MV-4-11 (cell line): ENCODE data around the gene CD74.

ENCODE experiments used
- DNase-seq: peaks from one replicate; lab custom pipeline; 2025; lab: John Stamatoyannopoulos, UW

The CD74 gene

DNA sequence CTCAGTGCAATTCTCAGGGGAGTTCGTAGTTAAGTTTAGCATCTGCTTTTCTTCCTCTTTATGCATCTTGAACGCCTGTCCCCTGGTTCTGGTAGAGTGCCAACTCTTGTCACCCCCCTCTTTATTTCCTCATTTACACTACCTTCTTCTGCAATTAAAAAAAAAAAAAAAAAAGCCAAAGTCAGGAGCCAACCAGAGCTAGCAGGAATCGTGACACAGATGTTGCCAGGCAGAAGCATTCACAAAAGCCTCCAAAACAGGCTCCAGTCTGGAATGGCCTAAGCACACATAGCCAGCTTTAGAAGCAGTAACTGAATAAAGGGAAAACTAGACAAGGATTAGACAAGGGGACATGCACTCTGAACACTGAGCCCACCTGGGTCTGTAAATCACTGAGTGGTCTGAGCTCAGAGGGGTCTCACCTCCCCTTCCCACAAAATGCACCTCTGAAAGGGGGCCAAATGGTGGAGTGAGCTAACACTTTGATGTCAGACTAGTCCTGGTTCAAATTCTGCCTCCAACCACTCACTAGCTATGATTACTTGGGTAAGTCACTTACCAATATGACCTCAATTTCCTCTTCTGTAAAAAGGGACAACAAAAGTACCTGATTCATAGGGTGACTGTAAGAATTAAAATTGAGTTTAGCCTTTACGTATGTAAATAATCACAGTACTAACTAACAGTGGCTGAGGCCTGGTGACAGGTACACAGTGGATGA, 2.0 kb downstream of the CD74 start:
- peak; percentile 98 for DNase-seq

DNA sequence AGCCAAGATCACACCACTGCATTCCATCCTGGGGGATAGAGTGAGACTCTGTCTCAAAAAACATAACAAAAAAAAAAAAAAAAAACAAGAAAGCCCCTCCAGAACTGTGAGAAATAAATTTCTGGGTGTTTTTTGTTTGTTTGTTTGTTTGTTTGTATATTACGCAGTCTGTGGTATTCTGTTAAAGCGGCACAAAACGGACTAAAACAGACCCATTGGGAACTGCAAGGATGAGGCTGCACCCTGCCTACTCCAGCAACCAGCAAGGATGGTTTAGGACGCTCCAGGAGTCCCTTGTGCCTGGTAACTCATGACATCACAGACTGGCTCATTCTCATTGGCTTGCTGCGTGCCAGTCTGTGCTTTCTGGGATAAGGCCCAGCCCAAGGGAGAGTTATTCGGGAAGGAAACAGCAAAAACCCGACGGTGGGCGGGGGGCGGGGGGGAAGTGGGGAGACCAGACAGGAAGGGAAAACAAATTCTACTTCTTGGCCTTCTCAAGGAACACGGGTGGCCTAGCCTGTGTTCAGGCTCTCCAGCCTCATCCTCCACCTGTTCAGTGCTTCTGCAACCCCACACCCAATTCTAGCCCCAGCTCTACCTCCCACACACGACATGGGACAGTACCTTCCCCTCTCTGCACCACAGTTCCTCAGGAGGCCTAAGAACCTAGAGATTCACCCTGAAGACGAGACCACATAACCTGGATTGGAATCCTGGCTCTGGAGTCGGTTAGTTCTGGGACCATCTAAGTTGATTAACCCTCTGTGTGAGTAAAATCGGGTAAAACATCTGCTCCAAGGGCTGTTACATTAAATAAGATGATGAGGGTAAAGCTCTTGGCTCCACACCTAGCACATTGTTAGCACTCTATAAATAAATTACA, 2.8 kb downstream of the CD74 start:
- DNase-seq: peak; percentile 62

DNA sequence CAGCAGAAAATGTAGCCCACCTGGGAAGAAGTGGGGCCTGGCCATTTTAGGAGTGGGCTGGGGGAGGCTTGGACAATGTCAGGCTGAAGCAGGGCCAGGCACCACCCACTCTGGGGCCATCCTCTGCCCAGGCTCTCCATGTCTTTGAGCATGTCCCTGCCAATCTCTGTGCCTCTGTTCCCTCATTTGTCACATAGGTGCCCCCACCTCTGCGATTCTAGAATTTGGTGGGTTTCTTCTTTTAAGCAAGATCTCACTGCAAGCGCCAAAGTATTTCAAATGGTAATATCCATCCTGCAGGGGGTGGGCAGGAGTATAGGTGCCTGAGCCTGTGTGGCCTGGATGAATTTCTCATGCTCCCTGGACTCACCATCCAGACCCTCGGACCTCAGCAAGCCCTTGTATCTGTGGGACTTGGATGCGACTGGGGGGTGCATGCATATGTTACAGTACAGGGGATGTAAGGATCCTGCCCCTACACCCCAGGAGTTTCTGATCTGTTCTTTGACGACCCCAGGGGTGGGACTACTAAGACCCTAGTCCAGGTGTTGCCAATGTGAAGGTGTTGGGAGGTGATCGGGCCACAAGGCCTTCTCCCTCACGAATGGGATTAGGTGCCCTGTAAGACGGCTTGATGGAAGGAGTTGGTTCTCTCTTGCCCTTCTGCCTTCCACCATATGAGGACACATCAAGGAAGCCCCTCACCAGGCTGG, 4.3 kb downstream of the CD74 start:
- DNase-seq: no peak

DNA sequence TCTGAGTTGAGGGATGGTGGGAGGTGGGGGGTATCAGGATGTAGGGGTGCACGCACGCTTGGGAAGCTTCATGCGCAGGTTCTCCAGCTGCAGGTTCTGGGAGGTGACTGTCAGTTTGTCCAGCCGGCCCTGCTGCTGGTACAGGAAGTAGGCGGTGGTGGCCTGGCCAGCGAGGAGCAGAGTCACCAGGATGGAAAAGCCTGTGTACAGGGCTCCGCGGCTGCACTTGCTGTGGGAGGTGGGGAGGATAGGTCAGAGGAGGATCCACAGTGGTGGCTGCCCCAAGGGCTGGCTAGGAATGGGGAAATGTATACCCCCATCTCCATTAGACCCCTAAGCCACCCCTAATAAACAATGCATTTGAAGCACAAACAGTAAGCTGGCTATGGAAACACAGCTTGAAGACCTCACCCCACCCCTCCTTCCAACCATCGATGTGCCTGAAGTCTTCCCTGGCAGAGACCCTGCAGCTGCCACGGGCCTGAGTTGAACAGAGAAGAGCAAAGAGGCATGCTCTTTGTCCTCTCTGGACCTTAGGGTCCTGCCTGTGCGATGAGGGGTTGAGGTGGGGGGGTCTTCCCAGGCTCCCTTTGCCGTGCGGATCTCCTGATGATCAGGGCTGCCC, 5.5 kb downstream of the CD74 start:
- DNase-seq: no peak

DNA sequence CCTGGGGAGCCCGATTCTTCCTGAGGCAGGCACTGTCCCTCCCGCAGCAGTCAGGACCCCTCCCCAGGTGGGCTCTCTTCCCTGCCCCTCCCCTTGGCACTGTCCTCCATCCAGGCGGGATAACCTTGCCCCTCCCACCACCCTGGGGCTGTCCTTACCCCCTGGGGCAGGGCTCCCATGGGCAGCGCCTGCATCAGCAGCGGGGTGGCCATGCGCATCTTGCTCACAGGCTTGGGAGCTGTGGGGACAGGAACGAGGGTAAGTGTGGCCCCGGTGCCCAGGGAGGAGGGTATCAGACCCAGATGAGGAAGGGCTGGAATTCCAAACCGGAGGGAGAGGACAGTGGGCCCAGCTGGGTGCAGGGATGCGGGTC, 6.0 kb downstream of the CD74 start:
- no peak for DNase-seq

DNA sequence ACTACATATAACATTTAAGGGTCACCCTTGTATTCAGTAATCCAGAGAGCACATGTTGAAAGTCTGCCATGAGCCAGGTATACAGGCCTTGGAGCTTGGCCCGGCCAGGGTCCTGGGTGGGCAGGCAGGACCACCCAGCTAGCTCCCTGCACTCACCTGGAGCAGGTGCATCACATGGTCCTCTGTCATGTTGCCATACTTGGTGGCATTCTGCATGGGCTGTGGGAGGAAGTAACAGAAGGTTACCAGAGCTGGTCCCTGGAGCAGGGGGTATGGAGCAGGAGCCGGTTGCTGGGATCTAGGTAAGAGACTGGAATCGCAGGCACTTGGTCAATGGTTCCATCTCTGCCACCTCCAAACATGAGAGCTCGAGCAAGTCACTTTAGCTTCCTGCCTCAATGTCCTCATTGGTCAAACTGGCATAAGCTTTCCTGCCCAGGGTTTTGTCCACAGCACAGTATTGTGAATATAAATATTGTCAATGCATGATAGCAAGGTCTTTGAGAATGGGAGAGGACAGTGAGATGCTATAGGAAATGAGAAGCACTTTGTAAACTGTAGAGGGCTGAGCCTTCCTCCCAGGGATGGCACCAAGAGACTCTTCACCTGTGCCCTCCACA, 6.5 kb downstream of the CD74 start:
- no peak for DNase-seq

DNA sequence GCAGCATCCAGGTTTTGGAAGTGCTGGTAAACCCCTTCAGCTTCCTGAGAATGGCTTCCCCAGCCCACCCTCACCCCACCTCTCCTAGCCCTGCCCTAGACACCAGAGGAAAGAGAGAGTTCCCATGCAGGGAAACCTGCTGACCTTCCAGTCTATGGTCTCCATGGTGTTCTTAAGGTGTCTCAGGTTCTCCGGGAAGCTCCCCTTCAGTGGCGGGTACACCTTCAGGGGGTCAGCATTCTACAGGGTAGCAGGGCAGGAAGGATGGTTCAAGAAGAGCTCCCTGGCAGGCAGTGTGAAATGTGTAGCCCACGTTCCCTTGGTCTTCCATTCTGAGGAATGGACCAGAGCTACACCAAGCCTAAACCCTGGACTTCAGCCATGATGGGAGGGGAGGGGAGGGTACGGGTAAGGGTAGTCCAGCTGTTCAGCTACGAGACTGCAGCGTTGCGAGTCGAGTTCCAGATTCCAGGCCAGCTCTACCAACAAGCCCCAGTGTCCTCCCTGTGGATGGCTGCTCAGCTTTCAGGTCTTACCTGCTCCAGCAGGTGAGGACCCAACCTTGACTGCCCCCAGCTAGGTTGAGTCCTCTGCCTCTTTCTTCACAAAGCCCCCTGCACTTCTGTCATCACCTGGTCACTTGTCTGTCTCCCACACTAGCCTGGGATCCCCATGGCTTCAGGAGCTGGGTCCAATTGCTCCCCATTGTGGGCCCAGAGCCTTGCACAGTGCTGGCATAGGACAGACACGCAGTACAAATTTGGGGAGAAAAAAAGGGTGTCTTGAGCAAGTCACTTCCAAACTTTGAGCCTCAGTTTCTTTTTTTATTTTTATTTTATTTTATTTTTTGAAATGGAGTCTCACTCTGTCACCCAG, 7.5 kb downstream of the CD74 start:
- no peak for DNase-seq

DNA sequence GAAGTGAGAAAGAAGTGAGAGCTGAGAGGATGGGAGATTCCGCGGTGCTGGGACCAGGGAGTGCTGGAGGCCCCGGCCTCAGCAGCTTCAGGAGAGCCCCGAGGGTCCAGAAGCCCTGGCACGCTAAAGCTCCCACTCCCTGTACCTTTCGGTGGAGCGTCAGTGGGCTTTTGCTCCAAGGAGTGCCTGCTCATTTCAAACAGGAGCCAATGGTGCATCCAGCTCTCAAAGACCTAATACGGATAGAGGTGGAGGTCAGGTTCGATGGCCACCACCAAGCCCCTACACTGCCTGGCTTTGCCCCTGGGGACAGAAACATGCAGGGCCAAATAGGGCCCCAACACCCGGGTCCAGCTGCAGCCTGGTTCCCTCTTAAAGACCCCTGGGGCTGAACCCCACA, 8.2 kb downstream of the CD74 start:
- DNase-seq: no peak

DNA sequence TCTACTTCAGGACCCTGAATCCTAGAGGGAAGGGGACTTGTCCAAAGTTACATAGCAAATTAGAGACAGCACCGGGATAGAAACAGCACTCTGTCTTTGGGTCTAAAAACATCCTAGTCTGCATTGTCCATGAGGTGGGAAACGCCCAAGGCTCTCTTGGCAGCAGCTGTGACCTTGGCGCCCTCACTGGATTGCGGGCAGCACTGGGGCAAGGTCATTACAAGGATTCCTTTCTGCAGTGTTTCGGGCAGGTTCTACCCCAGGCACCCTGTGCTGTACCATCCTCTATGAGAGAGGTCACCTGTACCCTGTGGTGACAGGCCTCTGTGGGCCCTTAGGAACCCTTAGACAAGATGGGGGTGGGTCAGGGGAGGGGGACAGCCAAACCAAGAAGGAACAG, 8.6 kb downstream of the CD74 start:
- no peak for DNase-seq

DNA sequence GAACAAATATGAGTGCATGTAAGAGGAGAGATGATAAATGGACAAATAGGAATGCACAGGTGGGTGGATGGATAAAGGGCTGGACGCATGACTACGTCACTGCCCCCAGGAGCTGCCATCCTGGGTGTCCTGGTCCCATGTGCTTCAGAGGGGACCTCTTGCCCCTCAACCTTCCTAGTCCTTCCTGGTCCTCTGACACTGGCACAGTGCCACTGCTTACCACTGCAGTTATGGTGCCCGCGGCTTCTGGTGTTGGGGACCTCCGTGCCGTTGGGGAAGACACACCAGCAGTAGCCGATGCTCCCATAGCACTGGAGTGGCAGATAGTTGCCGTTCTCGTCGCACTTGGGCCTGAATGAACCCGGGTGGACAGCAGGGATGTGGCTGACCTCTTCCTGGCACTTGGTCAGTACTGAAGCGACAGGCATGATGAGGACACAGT, 9.8 kb downstream of the CD74 start:
- no peak for DNase-seq

DNA sequence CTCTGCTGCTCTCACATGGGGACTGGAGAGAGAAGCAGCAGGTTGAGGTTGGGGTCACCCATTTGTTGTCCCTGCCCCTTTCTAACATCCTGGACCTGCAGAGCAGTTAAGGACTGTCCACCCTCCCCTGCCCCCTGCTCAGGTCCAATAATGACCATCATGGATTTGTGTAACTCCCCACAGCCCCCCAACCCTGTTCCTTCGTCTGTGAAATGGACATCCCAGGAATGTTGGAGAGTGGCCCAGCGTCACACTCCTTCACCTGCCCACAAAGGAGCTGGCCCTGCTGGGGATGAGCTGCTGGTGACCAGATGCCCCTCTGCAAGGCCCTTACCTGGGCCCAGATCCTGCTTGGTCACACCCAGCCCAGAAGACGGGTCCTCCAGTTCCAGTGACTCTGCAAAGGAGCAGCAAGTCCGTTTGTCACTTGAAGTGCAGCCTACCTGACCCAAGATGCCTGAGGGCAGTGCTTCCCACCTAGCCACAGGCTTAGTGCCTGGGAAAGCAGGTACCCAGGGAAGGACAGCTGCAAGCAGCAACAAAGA, 10.4 kb downstream of the CD74 start:
- DNase-seq: no peak

DNA sequence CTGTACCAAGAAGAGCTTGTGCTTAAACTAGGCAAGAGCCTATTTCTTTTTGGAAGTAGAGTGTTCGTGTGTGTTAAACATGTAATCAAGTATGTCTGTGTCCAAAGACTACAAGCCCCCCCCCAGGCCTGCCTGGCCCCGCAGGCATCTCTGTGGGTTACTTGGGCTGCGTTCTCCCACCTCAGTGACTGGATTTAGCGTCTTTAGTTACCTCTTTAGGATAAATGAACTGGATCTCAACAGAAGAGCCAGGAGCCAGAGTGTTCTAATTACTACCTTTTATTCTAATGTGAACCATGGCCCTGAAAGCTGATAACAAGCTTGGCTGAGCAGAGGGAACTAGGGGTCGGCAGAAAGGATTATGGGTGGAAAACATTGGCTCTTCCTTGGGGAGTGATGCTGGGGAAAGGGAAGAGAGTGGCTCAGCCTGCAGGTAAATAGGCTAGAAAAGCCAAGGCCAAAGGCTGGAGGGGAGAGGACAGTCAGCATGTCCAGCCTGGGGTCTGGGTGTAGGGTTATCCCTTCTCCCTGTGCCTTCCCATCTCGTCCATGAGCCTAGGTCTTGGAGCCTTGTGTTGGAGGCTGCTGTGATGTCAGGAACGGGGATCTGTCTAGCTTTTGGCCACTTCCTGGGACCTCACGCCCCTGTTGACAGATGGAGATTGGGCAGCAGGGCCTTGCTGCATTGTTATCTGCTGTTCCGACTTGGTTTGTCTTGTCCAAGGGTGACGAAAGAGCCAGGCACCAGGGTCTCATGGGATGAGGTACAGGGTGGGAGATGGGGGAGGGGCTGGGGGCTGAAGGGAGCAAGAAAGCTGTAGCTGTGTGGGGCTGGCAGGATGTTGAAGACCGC, 11.1 kb downstream of the CD74 start:
- no peak for DNase-seq

DNA sequence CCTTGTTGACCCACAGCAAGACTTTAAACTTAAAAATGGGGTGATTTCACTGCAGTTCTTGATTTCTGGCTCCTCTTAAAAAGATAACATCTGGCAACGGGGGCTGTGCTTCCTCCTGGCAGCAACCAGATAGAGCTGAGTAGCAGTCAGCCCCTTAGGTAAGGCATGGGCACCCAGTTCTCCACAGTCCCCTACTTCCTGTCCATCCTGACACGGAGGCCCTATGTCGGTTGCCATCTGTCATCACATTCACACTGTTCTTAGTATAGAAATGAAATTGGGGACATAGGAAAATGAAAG, 11.7 kb downstream of the CD74 start:
- no peak for DNase-seq

DNA sequence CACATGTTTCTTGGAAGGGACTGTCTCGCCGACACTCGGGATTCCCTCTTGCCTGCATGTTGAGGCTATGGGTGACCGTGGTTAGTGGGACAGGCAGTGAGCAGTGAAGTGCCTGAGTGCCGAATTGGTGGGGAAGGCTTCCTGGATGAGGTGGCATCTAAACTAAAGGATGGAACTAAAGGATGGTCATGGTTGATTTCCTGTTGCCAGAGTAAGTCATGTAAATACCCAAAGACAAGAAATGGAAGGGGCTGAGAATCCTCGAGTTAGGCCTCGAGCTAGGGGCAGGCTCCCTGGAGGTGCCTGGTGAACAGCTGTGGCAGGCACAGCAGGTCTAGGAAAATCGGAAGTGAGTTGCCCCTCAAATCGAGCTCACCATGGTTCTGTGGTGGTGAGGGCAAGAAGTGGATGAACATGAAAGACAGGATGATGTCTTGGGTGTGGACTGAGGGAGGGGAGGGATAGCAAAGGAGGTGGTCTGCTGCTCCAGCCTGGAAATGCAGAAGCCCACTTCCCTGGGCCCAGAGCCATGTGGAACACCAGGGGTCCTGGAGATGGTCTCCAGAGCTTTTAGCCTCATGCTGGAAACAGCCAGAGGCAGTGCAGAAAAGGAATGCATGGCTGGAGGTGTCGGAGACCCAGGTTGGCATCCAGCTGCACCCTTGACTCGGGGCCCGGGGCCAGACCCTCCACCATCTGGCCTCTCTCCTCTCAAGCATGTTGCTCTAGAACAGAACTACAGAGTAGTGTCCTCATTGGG, 12.2 kb downstream of the CD74 start:
- DNase-seq: no peak

DNA sequence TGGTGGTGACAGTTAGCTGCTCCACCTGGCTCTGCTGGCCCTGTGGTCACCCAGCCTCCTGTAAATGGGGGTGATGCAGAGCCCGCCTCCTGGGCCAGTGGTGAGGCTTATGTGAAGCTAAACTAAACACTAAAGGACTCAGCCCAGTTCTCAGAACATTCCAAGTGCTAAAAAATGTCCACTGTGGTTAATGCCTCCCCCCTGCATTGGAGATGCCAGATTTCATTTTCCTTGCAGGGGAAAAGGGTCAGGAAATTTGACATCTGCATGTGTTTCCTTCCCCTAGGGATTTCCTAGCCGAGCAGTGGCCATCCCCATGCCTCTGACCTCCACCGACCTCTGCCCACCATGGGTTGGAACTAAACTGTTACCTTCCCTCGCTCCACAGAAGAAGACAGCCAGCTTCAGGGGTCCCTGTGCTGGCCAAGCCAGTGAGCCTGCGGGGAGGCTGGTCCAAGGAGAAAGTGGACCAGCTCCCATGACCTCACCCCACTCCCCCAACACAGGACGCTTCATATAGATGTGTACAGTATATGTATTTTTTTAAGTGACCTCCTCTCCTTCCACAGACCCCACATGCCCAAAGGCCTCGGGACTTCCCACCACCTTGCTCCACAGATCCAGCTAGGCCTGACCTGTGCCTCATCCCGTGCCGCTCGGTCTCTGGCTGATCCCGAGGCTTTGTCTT, 13.0 kb downstream of the CD74 start:
- no peak for DNase-seq

DNA sequence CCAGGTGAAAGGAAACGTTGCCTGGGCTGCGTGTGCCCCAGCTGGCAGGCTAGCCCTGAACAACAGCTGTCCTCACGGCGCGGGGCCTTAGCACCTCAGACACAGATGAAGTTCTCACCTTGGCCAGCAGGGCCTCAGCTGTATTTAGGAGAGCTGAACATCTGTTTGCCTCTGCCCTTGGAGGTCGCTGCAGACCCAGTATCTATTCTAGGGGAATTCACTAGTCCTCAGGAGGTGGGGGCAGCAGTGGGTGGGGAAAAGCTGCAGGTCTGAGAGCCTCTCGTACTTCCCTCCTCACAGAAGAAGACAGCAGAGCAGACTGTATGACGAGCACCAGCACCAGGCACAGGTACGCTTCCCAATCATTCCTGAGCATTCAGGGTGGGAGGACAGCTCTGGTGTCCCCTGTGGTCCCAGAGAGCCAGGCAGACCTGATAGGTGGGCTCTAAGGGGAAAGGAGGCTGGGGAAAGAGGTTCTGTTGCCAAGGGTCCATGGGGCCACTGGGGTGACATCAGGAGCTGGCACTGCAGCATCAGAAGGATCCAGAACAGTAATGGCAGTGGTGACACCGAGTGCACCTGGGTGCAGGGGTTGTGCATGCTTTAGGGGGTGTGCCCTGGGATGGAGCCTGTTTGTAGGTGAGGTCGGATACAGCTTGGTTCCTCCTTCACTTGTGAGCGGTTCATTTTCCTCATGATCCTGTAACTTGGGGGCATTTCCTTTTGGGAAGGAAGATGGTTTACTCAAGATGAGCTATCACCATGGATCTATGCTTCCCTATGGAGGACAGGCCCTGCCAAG, 13.8 kb downstream of the CD74 start:
- no peak for DNase-seq
